Esophagus squamous epithelium (tissue), 5 donors: Measurements from ENCODE around the gene CHST6. TPM values are rescaled to one million over a fixed set of nuclear protein-coding genes. Genes with fewer than 3 reads are reported as not detected.

Experiments
- DNase-seq: peaks from one replicate; lab custom pipeline; 2025; lab: John Stamatoyannopoulos, UW
- H3K27ac ChIP-seq, 4 donors: fragments of 200-600 bp; sonication (generic); one replicate each; pipeline ENCODE4 v1.5.1; 2016 to 2019; ENCODE audit warnings: mild to moderate bottlenecking in 1 of 4
- H3K27me3 ChIP-seq, 4 donors: fragments of 200-600 bp; sonication (generic); 1 replicate in 3 of 4; 2 replicates in 1 of 4; pipeline versions ENCODE4 v1.5.1 to v1.6.0; 2017 to 2021; ENCODE audit warnings: antibody characterized with exemption in 1 of 4
- H3K36me3 ChIP-seq, 3 donors: fragments of 200-600 bp; sonication (generic); one replicate each; pipeline ENCODE4 v1.5.1; 2016 to 2019
- H3K4me1 ChIP-seq, 3 donors: fragments of 200-600 bp; sonication (generic); one replicate each; pipeline ENCODE4 v1.5.1; 2017 to 2019
- H3K4me3 ChIP-seq, 4 donors: fragments of 200-600 bp; sonication (generic); 1 replicate in 3 of 4; 2 replicates in 1 of 4; pipeline ENCODE4 v1.5.1; 2016 to 2019; ENCODE audit warnings: mild to moderate bottlenecking in 2 of 4, moderate library complexity in 1 of 4
- H3K9me3 ChIP-seq, 3 donors: fragments of 200-600 bp; sonication (generic); one replicate each; pipeline ENCODE4 v1.5.1; 2016 to 2019
- CTCF ChIP-seq, 6 experiments: fragments of 450-650 bp in 4 of 6; fragments of 200-600 bp in 2 of 6; sonication (generic) in 2 of 6; IDR thresholded peaks; one replicate each; pipeline ENCODE4 v1.5.1; 2016 to 2019; ENCODE audit warnings: antibody characterized with exemption in 6 of 6, mild to moderate bottlenecking in 4 of 6, moderate library complexity in 4 of 6
- POLR2A ChIP-seq, 4 donors: fragments of 450-650 bp; IDR thresholded peaks; one replicate each; pipeline ENCODE4 v1.6.1; 2017; ENCODE audit warnings: antibody characterized with exemption in 4 of 4, mild to moderate bottlenecking in 4 of 4, moderate library complexity in 3 of 4
- WGBS, 2 donors: methylation state at CpG; one replicate each; pipeline ENCODE4 v1.1.5; 2018; 5-methylcytosine and 5-hydroxymethylcytosine counted together
- intact Hi-C: fragments of 100-400 bp; cut with DNase I; formaldehyde crosslinking; loops from one replicate; pipeline ENCODE4 v1.15.0; 2022
- total RNA-seq, 4 donors: library from RNA; depleted of rRNA; stranded (reverse); fragments of >200 nt; gene quantifications; one replicate each; pipeline ENCODE4 v1.1.0, GENCODE V29; 2016
- donor health status: DM: yes; HTN: yes; CAD: no.

The CHST6 gene
- total RNA-seq, 4 donors from 2014 or later = 0.97 to 6.9 (median 4.2) TPM

GRCh38 chr16:75455677-75456076, 39.6 kb downstream of the CHST6 start:
- intact Hi-C loops = no loop called here
- H3K27me3 ChIP-seq = no peaks in the 10 kb centered on the region
- peaks cover 0 to 14% (median 0%) of the 10 kb centered on the region in 3 donors for H3K36me3 ChIP-seq
- no peaks in the 10 kb centered on the region for H3K9me3 ChIP-seq
- TF ChIP-seq CTCF (IDR thresholded peaks at IDR 0.05) (no peak), POLR2A (IDR thresholded peaks at IDR 0.05) (no peak)
- H3K27ac ChIP-seq = no peak overlapping the region
- H3K4me1 ChIP-seq = peaks cover 0 to 19% (median 0%) of the 10 kb centered on the region in 3 donors
- no peak overlapping the region for H3K4me3 ChIP-seq
- DNase-seq = no peak
- 60 to 69% methylated on average over 5 of the region's 5 CpGs for WGBS, 2 donors

GRCh38 chr16:75452464-75453190, 42.6 kb downstream of the CHST6 start:
- Histone ChIP-seq H3K27ac (no peak overlapping the region), H3K27me3 (no peaks in the 10 kb centered on the region), H3K36me3 (peaks cover 0 to 38% (median 0%) of the 10 kb centered on the region in 3 donors), H3K4me1 (peaks cover 0 to 13% (median 0%) of the 10 kb centered on the region in 3 donors), H3K9me3 (no peaks in the 10 kb centered on the region), H3K4me3 (no peak overlapping the region)
- intact Hi-C loops = no loop called here
- no peak for DNase-seq
- TF ChIP-seq CTCF (IDR thresholded peaks at IDR 0.05) (no peak), POLR2A (IDR thresholded peaks at IDR 0.05) (no peak)
- 96 to 98% methylated on average over 12 of the region's 12 CpGs for WGBS, 2 donors

GRCh38 chr16:75446416-75446815, 48.8 kb downstream of the CHST6 start:
- no peak for TF ChIP-seq POLR2A (IDR thresholded peaks at IDR 0.05)
- no peak for TF ChIP-seq CTCF (IDR thresholded peaks at IDR 0.05)
- intact Hi-C loops = no loop called here
- no peak overlapping the region for H3K27ac ChIP-seq
- H3K4me3 ChIP-seq = no peak overlapping the region
- peaks cover 0 to 56% (median 0%) of the 10 kb centered on the region in 3 donors for H3K36me3 ChIP-seq
- no peaks in the 10 kb centered on the region for H3K9me3 ChIP-seq
- no peaks in the 10 kb centered on the region for H3K27me3 ChIP-seq
- H3K4me1 ChIP-seq = no peaks in the 10 kb centered on the region
- DNase-seq = no peak

- 78 to 89% methylated on average over 3 to 5 of the region's 5 CpGs for WGBS, 2 donors
- intact Hi-C loops = no loop called here
Observed at GRCh38 chr16:75445298-75445697, 49.9 kb downstream of the CHST6 start.

More at GRCh38 chr16:75445298-75445697, 49.9 kb downstream of the CHST6 start:
- Histone ChIP-seq H3K36me3 (peaks cover 0 to 45% (median 0%) of the 10 kb centered on the region in 3 donors), H3K27ac (no peak overlapping the region), H3K9me3 (no peaks in the 10 kb centered on the region), H3K4me3 (no peak overlapping the region), H3K27me3 (no peaks in the 10 kb centered on the region), H3K4me1 (no peaks in the 10 kb centered on the region)
- no peak for DNase-seq
- TF ChIP-seq POLR2A (IDR thresholded peaks at IDR 0.05) = no peak
- TF ChIP-seq CTCF (IDR thresholded peaks at IDR 0.05) = no peak
